ENCODE data around the gene TACR1. TPM values are rescaled to one million over a fixed set of nuclear protein-coding genes. Genes with fewer than 3 reads are reported as not detected.
A peak's percentile ranks its signal among the peaks of the same experiment; 100 is the strongest.
"Not testable (repeated sequence)": the region's sequence is repeated elsewhere in the genome, so short reads cannot be mapped to it uniquely, and the experiment has no call there.

Gene TACR1
- total RNA-seq, 1 experiment from 2014 or later = not detected

DNA sequence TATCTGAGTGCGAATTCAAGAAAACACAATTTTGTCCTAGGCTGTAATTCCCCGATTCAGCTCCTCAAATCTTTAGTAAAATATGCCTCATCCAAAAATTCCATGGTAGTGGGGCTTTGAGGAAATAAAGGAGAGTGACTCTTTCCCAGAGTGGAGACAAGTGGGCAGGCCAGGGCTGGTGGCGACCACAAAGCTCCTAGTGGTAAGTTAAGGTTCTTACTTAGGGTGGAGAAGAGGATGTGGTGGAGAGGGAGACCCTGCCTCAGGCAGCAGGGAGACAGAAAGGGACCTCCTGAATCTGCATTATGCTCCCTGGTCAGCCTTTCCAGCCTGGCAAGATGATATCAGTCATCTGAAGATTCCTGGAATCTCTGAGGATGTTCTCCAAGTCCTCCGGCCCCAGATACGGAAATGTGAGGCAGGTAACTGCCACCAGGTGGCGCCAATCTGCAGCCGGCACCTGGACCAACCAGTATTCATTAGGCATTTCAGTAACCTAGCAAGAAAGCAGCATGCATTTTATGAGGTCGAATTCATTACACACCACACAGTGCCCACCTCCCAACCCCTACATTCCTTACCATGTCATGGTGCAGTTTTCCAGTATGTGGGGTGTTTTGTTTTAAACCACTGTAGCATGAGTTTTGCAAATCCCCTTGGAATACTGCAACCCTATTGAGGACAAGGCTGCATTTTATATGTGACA lies 134.5 kb downstream of the TACR1 start:
- TF ChIP-seq CTCF (conservative IDR thresholded peaks at IDR 0.05) = peak; percentile 94
- no peak for TF ChIP-seq EZH2 (IDR thresholded peaks at IDR 0.05; ENCODE audit: low read depth)
- Histone ChIP-seq H3F3A (ENCODE audit: insufficient read depth, low read depth) (no peaks in the 10 kb centered on the region), H4K20me1 (ENCODE audit: insufficient read depth) (no peaks in the 10 kb centered on the region), H3K4me2 (no peak overlapping the region), H3K9me2 (ENCODE audit: insufficient read depth) (no peaks in the 10 kb centered on the region), H3K27ac (no peak overlapping the region), H3K27me3 (ENCODE audit: insufficient read depth, low read depth) (no peaks in the 10 kb centered on the region), H3K4me3 (no peak overlapping the region), H3K36me3 (ENCODE audit: low read depth) (no peaks in the 10 kb centered on the region), H3K9me3 (ENCODE audit: insufficient read depth, low read depth) (no peaks in the 10 kb centered on the region), H3K4me1 (replicated peaks; ENCODE audit: insufficient read depth) (no peaks in the 10 kb centered on the region), H3K79me2 (ENCODE audit: low read depth) (no peaks in the 10 kb centered on the region), H2AFZ (no peak overlapping the region)
- intact Hi-C loops (cut with micrococcal nuclease; ENCODE audit: unreplicated experiment) = loop anchor here (2.0 to 10.0 kb wide), 4 partner anchors 90 to 562 kb away; no protein-coding TSS in a partner anchor
- no TSS peak for BruUV-seq (replicated peaks)
- ChIA-PET POLR2A (ENCODE audit: unreplicated experiment) (no interaction called here), CTCF (no interaction called here)
- DNase-seq = peak; percentile 55

GRCh38 chr2:75063906-75064305 lies 135.4 kb downstream of the TACR1 start:
- H3K9me2 ChIP-seq (ENCODE audit: insufficient read depth) = no peaks in the 10 kb centered on the region
- BruUV-seq (replicated peaks) = no TSS peak
- TF ChIP-seq CTCF (conservative IDR thresholded peaks at IDR 0.05) (no peak), EZH2 (IDR thresholded peaks at IDR 0.05; ENCODE audit: low read depth) (no peak)
- H3K27ac ChIP-seq = no peak overlapping the region
- H3K4me1 ChIP-seq (replicated peaks; ENCODE audit: insufficient read depth) = no peaks in the 10 kb centered on the region
- DNase-seq = no peak
- intact Hi-C loops (cut with micrococcal nuclease; ENCODE audit: unreplicated experiment) = loop anchor here (2.0 to 10.0 kb wide), 3 partner anchors 91 to 369 kb away; no protein-coding TSS in a partner anchor
- no peaks in the 10 kb centered on the region for H3K9me3 ChIP-seq (ENCODE audit: insufficient read depth, low read depth)
- H4K20me1 ChIP-seq (ENCODE audit: insufficient read depth) = no peaks in the 10 kb centered on the region
- H3K36me3 ChIP-seq (ENCODE audit: low read depth) = no peaks in the 10 kb centered on the region
- no peak overlapping the region for H3K4me3 ChIP-seq
- no peaks in the 10 kb centered on the region for H3F3A ChIP-seq (ENCODE audit: insufficient read depth, low read depth)
- H3K27me3 ChIP-seq (ENCODE audit: insufficient read depth, low read depth) = no peaks in the 10 kb centered on the region
- no peak overlapping the region for H3K4me2 ChIP-seq
- no peaks in the 10 kb centered on the region for H3K79me2 ChIP-seq (ENCODE audit: low read depth)
- H2AFZ ChIP-seq = no peak overlapping the region
- POLR2A ChIA-PET (ENCODE audit: unreplicated experiment) = no interaction called here
- CTCF ChIA-PET = interaction anchor here (0.6 kb wide), 1 partner anchor 319 kb away, joined by 3 read pairs; no protein-coding TSS in a partner anchor

DNA sequence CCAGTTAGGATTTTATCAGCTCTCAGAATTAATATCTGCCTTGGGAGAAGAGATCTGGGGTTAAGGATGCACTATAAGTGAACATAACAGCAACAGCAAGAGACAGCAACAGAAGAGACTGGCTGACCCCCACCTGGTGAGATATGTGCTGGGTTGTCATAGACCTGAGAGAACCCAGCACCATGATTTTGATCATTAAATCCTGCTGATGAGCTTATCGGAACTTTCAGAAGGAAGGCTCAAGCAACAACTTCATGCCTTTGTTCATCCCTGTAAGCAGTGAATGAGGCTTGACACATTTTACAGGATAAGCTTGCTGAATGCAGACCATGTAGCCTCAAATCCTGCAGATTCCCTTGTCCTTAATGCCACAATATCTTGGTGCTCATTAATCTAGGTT lies 140.9 kb downstream of the TACR1 start:
- TF ChIP-seq EZH2 (IDR thresholded peaks at IDR 0.05; ENCODE audit: low read depth) (no peak), CTCF (conservative IDR thresholded peaks at IDR 0.05) (no peak)
- Histone ChIP-seq H3K9me3 (ENCODE audit: insufficient read depth, low read depth) (no peaks in the 10 kb centered on the region), H2AFZ (no peak overlapping the region), H3F3A (ENCODE audit: insufficient read depth, low read depth) (no peaks in the 10 kb centered on the region), H3K4me1 (replicated peaks; ENCODE audit: insufficient read depth) (no peaks in the 10 kb centered on the region), H3K27me3 (ENCODE audit: insufficient read depth, low read depth) (no peaks in the 10 kb centered on the region), H3K4me3 (no peak overlapping the region), H3K9me2 (ENCODE audit: insufficient read depth) (no peaks in the 10 kb centered on the region), H3K4me2 (no peak overlapping the region), H3K36me3 (ENCODE audit: low read depth) (no peaks in the 10 kb centered on the region), H3K27ac (no peak overlapping the region), H3K79me2 (ENCODE audit: low read depth) (no peaks in the 10 kb centered on the region), H4K20me1 (ENCODE audit: insufficient read depth) (no peaks in the 10 kb centered on the region)
- intact Hi-C loops (cut with micrococcal nuclease; ENCODE audit: unreplicated experiment) = loop anchor here (10.0 kb wide), 1 partner anchor 134 kb away; no protein-coding TSS in a partner anchor
- no peak for DNase-seq
- ChIA-PET CTCF (interaction anchor here (0.6 to 0.9 kb wide), 2 partner anchors 99 to 139 kb away, joined by 3 read pairs; no protein-coding TSS in a partner anchor), POLR2A (ENCODE audit: unreplicated experiment) (no interaction called here)
- BruUV-seq (replicated peaks) = no TSS peak

GRCh38 chr2:75057150-75057549 lies 142.2 kb downstream of the TACR1 start:
- H3K4me3 ChIP-seq; BruUV-seq (replicated peaks); H4K20me1 ChIP-seq (ENCODE audit: insufficient read depth); H3K36me3 ChIP-seq (ENCODE audit: low read depth); DNase-seq; H3K27me3 ChIP-seq (ENCODE audit: insufficient read depth, low read depth); H3K9me2 ChIP-seq (ENCODE audit: insufficient read depth); H3K27ac ChIP-seq; H3F3A ChIP-seq (ENCODE audit: insufficient read depth, low read depth); H3K4me2 ChIP-seq; H3K9me3 ChIP-seq (ENCODE audit: insufficient read depth, low read depth); CTCF ChIA-PET; H3K79me2 ChIP-seq (ENCODE audit: low read depth); POLR2A ChIA-PET (ENCODE audit: unreplicated experiment); H3K4me1 ChIP-seq (replicated peaks; ENCODE audit: insufficient read depth); H2AFZ ChIP-seq: not testable (repeated sequence)
- intact Hi-C loops (cut with micrococcal nuclease; ENCODE audit: unreplicated experiment) = loop anchor here (10.0 kb wide), 1 partner anchor 132 kb away; no protein-coding TSS in a partner anchor
